GM23338 (cell line): ENCODE measurements around the gene UPK3B. TPM values are rescaled to one million over a fixed set of nuclear protein-coding genes. Genes with fewer than 3 reads are reported as not detected.
A peak's percentile ranks its signal among the peaks of the same experiment; 100 is the strongest.
"Not testable (repeated sequence)": the region's sequence is repeated elsewhere in the genome, so short reads cannot be mapped to it uniquely, and the experiment has no call there.

Source experiments
- ATAC-seq: fragments of 200-7000 bp; cut with Tn5 transposase; 3 replicates; pipeline ENCODE4 v1.9.1; 2020
- DNase-seq: peaks from one replicate; pipeline ENCODE4 v3.0.0-alpha.2; 2015; ENCODE audit warnings: low spot score
- H2AFZ ChIP-seq: fragments of 200-600 bp; sonication (generic); 2 replicates; pipeline ENCODE4 v1.8.0; 2016; ENCODE audit warnings: antibody characterized with exemption, mild to moderate bottlenecking, moderate library complexity
- H3F3A ChIP-seq: fragments of 200-600 bp; sonication (generic); replicated peaks from 2 replicates; pipeline ENCODE4 v1.8.0; 2017; ENCODE audit warnings: antibody characterized with exemption, mixed run types, low read depth
- H3K27ac ChIP-seq: fragments of 200-600 bp; sonication (generic); 2 replicates; pipeline ENCODE4 v1.6.1; 2016; ENCODE audit warnings: low read depth
- H3K27me3 ChIP-seq: fragments of 200-600 bp; sonication (generic); 2 replicates; pipeline ENCODE4 v1.8.0; 2016; ENCODE audit warnings: mild to moderate bottlenecking, mixed run types, moderate library complexity; ENCODE audit not compliant: insufficient read depth
- H3K36me3 ChIP-seq: fragments of 200-600 bp; sonication (generic); 2 replicates; pipeline ENCODE4 v1.8.0; 2016; ENCODE audit warnings: mild to moderate bottlenecking; ENCODE audit not compliant: insufficient read depth
- H3K4me1 ChIP-seq: fragments of 200-600 bp; sonication (generic); 2 replicates; pipeline ENCODE4 v1.8.0; 2016; ENCODE audit warnings: mild to moderate bottlenecking, moderate library complexity; ENCODE audit not compliant: insufficient read depth
- H3K4me2 ChIP-seq: fragments of 200-600 bp; sonication (generic); 2 replicates; pipeline ENCODE4 v1.7.1; 2017; ENCODE audit warnings: mixed run types
- H3K4me3 ChIP-seq: fragments of 200-600 bp; sonication (generic); 2 replicates; pipeline ENCODE4 v1.6.1; 2016; ENCODE audit warnings: mixed run types
- H3K79me2 ChIP-seq: fragments of 200-600 bp; sonication (generic); replicated peaks from 2 replicates; pipeline ENCODE4 v1.8.0; 2017; ENCODE audit warnings: mild to moderate bottlenecking; ENCODE audit not compliant: insufficient read depth
- H3K9me2 ChIP-seq: fragments of 200-600 bp; sonication (generic); 2 replicates; pipeline ENCODE4 v1.8.0; 2017; ENCODE audit not compliant: insufficient read depth
- H4K20me1 ChIP-seq: fragments of 200-600 bp; sonication (generic); replicated peaks from 2 replicates; pipeline ENCODE4 v1.8.0; 2017; ENCODE audit warnings: mild to moderate bottlenecking; ENCODE audit not compliant: insufficient read depth
- H3K27ac Mint-ChIP-seq: 2 replicates; pipeline ENCODE4 v1.8.0; 2020; ENCODE audit warnings: inconsistent platforms, mild to moderate bottlenecking, moderate library complexity, mixed read lengths
- H3K27me3 Mint-ChIP-seq: 3 replicates; pipeline ENCODE4 v1.8.0; 2022; ENCODE audit warnings: low read depth, mild to moderate bottlenecking, moderate library complexity, mixed read lengths, inconsistent platforms; ENCODE audit not compliant: insufficient read depth, poor library complexity
- H3K36me3 Mint-ChIP-seq: 3 replicates; pipeline ENCODE4 v1.8.0; 2021; ENCODE audit warnings: low read depth, mild to moderate bottlenecking, inconsistent platforms, moderate library complexity, mixed read lengths
- H3K4me1 Mint-ChIP-seq: 3 replicates; pipeline ENCODE4 v1.8.0; 2020; ENCODE audit warnings: mild to moderate bottlenecking, inconsistent platforms, mixed read lengths
- H3K4me3 Mint-ChIP-seq: 3 replicates; pipeline ENCODE4 v1.8.0; 2021; ENCODE audit warnings: moderate library complexity, mild to moderate bottlenecking, inconsistent platforms, mixed read lengths
- H3K9me3 Mint-ChIP-seq: 3 replicates; pipeline ENCODE4 v1.8.0; 2020; ENCODE audit warnings: moderate library complexity, mild to moderate bottlenecking, inconsistent platforms, mixed read lengths
- NANOG ChIP-seq: IDR thresholded peaks from 2 replicates; pipeline ENCODE4 v1.6.1; 2016; ENCODE audit warnings: antibody characterized with exemption, borderline replicate concordance
- polyA plus RNA-seq: library from polyadenylated mRNA; unstranded; fragments of >200 nt; fragmentation: Nextera tagmentation; extraction: Ambion mirVana; gene quantifications from 2 replicates; pipeline ENCODE4 v1.2.1, GENCODE V29; 2016
- total RNA-seq: library from RNA; depleted of rRNA; stranded (reverse); fragments of >200 nt; shearing (Covaris generic); gene quantifications from 2 replicates; pipeline ENCODE4 v1.2.3, GENCODE V29; 2014
- TF ChIP-seq, protein P1 (sequence below), 2 experiments: fragments of 200-600 bp in 1 of 2; sonication (generic) in 1 of 2; conservative IDR thresholded peaks; 2 replicates each; pipeline versions ENCODE4 v1.5.1 to v1.6.1; 2016 to 2017; ENCODE audit warnings: antibody characterized with exemption in 2 of 2, low read depth in 2 of 2, mild to moderate bottlenecking in 2 of 2, moderate library complexity in 1 of 2

The UPK3B gene
- total and polyA plus RNA-seq, 2 experiments from 2014 or later, result 3.8 to 5.2 TPM

DNA sequence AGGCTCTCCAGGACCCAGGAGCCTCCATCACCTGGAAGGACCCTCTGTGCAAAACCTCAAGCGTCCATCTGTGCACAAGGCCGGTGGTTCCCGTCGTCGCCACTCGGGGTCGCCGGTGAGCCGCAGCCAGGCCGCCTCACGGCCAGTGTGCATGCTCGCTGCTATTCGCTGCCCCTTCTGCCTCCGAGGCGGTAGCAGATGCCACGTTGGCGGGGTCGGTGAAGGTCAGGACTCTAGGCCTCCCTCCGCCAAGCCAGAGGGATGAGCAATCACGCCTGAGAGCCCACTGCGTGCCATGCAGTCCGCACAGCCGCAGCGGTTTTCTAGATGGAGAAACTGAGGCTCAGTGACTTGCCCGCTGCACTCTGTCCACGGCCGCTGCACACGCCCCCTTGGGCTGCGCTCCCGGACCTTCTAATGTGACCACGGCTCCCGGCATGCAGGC is 5.7 kb downstream of the UPK3B start:
- Histone ChIP-seq H3K9me2 (no peaks in the 10 kb centered on the region), H3F3A (no peaks in the 10 kb centered on the region), H3K79me2 (no peaks in the 10 kb centered on the region), H4K20me1 (no peaks in the 10 kb centered on the region), H3K4me3 (no peak overlapping the region), H2AFZ (peak overlapping the region; percentile 72; the same call in 1 of the 2 replicates), H3K27ac (no peak overlapping the region), H3K36me3 (no peaks in the 10 kb centered on the region), H3K27me3 (no peaks in the 10 kb centered on the region), H3K4me1 (no peaks in the 10 kb centered on the region), H3K4me2 (no peak overlapping the region)
- Mint-ChIP-seq H3K36me3 (no peaks in the 10 kb centered on the region), H3K27me3 (peaks cover 7% of the 10 kb centered on the region), H3K4me3 (no peak overlapping the region), H3K9me3 (no peaks in the 10 kb centered on the region), H3K4me1 (peaks cover 3% of the 10 kb centered on the region), H3K27ac (no peak overlapping the region)
- DNase-seq (peak; percentile 58), ATAC-seq (peak; percentile 61)
- TF ChIP-seq, protein P1, sequence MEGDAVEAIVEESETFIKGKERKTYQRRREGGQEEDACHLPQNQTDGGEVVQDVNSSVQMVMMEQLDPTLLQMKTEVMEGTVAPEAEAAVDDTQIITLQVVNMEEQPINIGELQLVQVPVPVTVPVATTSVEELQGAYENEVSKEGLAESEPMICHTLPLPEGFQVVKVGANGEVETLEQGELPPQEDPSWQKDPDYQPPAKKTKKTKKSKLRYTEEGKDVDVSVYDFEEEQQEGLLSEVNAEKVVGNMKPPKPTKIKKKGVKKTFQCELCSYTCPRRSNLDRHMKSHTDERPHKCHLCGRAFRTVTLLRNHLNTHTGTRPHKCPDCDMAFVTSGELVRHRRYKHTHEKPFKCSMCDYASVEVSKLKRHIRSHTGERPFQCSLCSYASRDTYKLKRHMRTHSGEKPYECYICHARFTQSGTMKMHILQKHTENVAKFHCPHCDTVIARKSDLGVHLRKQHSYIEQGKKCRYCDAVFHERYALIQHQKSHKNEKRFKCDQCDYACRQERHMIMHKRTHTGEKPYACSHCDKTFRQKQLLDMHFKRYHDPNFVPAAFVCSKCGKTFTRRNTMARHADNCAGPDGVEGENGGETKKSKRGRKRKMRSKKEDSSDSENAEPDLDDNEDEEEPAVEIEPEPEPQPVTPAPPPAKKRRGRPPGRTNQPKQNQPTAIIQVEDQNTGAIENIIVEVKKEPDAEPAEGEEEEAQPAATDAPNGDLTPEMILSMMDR (conservative IDR thresholded peaks at IDR 0.05; ENCODE audit: low read depth in 2 of 2), result peak; percentile 42 to 90
- TF ChIP-seq NANOG, result no peak

DNA sequence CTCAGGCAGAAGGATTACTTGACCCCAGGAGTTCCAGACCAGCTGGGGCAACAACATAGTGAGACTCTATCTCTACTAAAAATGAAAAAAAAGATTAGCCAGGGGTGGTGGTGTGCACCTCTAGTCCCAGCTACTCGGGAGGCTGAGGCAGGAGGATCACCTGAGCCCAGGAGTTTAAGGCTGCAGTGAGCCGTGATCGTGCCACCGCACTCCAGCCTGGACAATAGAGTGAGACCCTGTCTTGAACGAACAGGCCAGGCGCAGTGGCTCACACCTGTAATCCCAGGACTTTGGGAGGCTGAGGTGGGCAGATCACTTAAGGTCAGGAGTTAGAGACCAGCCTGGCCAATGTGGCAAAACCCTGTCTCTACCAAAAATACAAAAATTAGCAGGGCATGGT is 6.6 kb downstream of the UPK3B start:
- not testable (repeated sequence) for H3K79me2 ChIP-seq, ATAC-seq, H3K4me1 Mint-ChIP-seq, H3K4me3 Mint-ChIP-seq, H3F3A ChIP-seq, H3K27ac ChIP-seq, H3K9me3 Mint-ChIP-seq, H3K27ac Mint-ChIP-seq, H3K27me3 Mint-ChIP-seq, H3K27me3 ChIP-seq, H3K4me2 ChIP-seq, H2AFZ ChIP-seq, H3K36me3 Mint-ChIP-seq, H4K20me1 ChIP-seq, DNase-seq, H3K36me3 ChIP-seq, H3K9me2 ChIP-seq, H3K4me1 ChIP-seq, H3K4me3 ChIP-seq

DNA sequence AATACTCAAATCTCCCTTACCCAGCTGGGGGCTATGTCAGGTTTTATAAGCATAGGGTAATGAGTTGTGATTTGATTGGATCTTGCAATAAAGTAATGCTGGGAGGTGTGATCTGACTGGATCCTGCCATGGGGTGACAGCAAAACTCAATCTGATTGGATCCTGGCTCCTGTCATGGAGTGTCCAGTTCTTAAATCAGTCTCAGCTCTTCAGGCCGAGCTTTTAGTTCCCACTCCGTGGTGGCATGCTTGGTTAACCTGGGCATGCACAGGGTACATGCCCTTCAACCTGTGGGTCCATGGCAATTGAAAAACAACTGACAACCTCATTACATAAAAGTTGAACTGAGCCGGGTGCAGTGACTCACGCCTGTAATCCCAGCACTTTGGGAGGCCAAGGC is 15.8 kb downstream of the UPK3B start:
- not testable (repeated sequence) for H3K27me3 ChIP-seq, H3K4me2 ChIP-seq, H3K79me2 ChIP-seq, H3K27ac ChIP-seq, H3F3A ChIP-seq, H3K9me2 ChIP-seq, H3K36me3 Mint-ChIP-seq, H3K36me3 ChIP-seq, H3K9me3 Mint-ChIP-seq, H2AFZ ChIP-seq, H3K4me1 Mint-ChIP-seq, ATAC-seq, H3K4me1 ChIP-seq, H3K27me3 Mint-ChIP-seq, DNase-seq, H3K27ac Mint-ChIP-seq, H3K4me3 ChIP-seq, H3K4me3 Mint-ChIP-seq, H4K20me1 ChIP-seq

DNA sequence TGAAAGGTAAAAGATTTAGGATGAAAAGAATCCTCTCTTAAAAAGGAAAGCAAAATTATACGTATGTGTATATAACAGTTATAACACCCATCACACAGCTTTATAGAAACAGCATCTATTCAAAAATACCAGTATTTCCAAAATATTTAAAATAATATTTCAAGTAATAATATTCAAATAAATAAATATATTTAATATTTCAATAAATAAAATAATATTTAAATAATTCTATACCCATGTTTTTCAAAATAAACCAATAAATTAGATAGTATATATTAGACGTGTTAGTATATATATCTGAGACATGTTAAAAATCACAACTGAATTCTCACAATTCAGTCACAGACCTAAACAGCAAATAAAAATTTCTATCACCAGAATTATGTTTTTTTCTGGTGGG is 21.3 kb downstream of the UPK3B start:
- H3K4me1 ChIP-seq, H3K27me3 ChIP-seq, H4K20me1 ChIP-seq, H3K36me3 Mint-ChIP-seq, H3K9me2 ChIP-seq, H3K4me2 ChIP-seq, H3F3A ChIP-seq, H3K79me2 ChIP-seq, H2AFZ ChIP-seq, H3K27ac ChIP-seq, H3K4me3 ChIP-seq, H3K27me3 Mint-ChIP-seq, DNase-seq, H3K9me3 Mint-ChIP-seq, H3K36me3 ChIP-seq, H3K4me3 Mint-ChIP-seq, ATAC-seq, H3K4me1 Mint-ChIP-seq, H3K27ac Mint-ChIP-seq: not testable (repeated sequence)

DNA sequence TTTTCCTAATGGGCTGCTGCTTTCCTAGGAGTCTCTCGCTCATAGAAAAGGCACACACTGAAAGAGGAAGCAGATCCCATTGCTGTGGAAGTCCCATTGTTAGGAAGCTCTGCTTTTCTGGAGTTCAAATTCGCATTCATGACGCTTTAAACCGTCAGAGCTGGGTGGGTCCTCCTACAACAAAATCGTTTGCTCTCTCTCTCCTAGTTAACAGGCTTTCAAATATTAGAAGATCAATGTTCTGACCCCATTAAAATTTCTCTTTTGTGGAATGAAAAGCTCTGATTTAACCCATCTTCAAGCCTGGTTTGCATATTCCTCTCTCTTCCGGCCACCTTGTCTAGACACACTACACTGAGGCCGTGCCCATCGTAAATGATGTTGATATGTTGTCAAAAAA is 32.8 kb downstream of the UPK3B start, which contains the start of gene SPDYE16:
TSS of gene SPDYE16 (minus strand) at position 101 of the 400 bp plus-strand sequence. CDS start 1,838 bp downstream, outside the sequence.
- DNase-seq, H3K27ac ChIP-seq, H3K36me3 Mint-ChIP-seq, H3K9me3 Mint-ChIP-seq, ATAC-seq, H4K20me1 ChIP-seq, H3K27ac Mint-ChIP-seq, H3K4me1 ChIP-seq, H3K4me3 ChIP-seq, H3K27me3 ChIP-seq, H3K4me2 ChIP-seq, H2AFZ ChIP-seq, H3K79me2 ChIP-seq, H3K4me3 Mint-ChIP-seq, H3K9me2 ChIP-seq, H3K27me3 Mint-ChIP-seq, H3K4me1 Mint-ChIP-seq, H3F3A ChIP-seq, H3K36me3 ChIP-seq: not testable (repeated sequence)
